ENCODE data around the gene RPL14. TPM values are rescaled to one million over a fixed set of nuclear protein-coding genes. Genes with fewer than 3 reads are reported as not detected.

Gene RPL14
- total and polyA plus RNA-seq, 8 donors = 810 to 1,907 (median 1,503) TPM

DNA sequence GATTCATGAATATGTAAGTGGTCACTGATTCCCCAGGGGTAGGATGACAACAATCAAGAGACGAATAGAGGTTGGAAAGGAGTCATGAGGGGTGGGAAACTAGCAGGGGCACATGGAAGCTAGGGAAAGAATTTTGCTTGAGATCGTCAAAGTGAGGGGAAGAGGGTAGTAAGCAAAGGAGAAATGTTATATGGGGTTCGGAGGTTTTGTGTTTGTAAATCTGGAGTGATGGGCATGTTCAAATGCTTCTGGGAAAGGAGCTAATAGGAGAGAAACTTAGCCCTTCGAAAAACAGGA lies 7.9 kb downstream of the RPL14 start:
- ATAC-seq = no peak
- no peak for FAIRE-seq

DNA sequence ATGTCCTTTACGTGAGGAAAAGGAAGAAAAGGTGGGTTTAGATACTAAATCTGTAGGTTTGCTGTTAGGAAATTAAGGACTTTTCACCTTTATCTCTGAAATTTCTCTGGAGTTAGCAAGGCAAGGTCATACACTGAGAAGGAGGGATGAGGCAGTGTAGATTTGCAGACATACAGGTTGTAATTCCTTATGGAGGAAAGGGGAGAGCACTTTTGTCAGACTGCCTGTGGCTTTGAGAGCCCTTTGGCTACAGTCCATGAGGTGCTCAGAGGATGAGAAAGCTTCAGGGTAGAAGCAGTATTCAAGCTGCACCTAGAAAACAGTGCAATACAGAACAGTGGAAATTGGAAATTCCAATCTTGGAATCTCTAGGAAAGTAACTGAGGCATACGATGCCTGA lies 8.3 kb downstream of the RPL14 start:
- TF ChIP-seq, protein P1, sequence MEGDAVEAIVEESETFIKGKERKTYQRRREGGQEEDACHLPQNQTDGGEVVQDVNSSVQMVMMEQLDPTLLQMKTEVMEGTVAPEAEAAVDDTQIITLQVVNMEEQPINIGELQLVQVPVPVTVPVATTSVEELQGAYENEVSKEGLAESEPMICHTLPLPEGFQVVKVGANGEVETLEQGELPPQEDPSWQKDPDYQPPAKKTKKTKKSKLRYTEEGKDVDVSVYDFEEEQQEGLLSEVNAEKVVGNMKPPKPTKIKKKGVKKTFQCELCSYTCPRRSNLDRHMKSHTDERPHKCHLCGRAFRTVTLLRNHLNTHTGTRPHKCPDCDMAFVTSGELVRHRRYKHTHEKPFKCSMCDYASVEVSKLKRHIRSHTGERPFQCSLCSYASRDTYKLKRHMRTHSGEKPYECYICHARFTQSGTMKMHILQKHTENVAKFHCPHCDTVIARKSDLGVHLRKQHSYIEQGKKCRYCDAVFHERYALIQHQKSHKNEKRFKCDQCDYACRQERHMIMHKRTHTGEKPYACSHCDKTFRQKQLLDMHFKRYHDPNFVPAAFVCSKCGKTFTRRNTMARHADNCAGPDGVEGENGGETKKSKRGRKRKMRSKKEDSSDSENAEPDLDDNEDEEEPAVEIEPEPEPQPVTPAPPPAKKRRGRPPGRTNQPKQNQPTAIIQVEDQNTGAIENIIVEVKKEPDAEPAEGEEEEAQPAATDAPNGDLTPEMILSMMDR (IDR thresholded peaks at IDR 0.05) = no peak
- no peak overlapping the region for H3K4me3 ChIP-seq
- H3K36me3 ChIP-seq = peaks cover 3 to 38% (median 23%) of the 10 kb centered on the region in 3 donors
- H3K27me3 ChIP-seq = no peaks in the 10 kb centered on the region
- FAIRE-seq (no peak), DNase-seq (no peak), ATAC-seq (no peak)
- no peaks in the 10 kb centered on the region for H3K9me3 ChIP-seq
- no peak overlapping the region for H3K27ac ChIP-seq
- no peaks in the 10 kb centered on the region for H3K4me1 ChIP-seq
- intact Hi-C loops (cut with DNase I) = no loop called here
- WGBS, 2 donors = 90 to 93% methylated on average over 2 of the region's 2 CpGs

More for the DNA sequence above, 7.9 kb downstream of the RPL14 start:
- Histone ChIP-seq H3K27me3 (no peaks in the 10 kb centered on the region), H3K9me3 (no peaks in the 10 kb centered on the region), H3K36me3 (peaks cover 3 to 42% (median 23%) of the 10 kb centered on the region in 3 donors), H3K27ac (no peak overlapping the region), H3K4me1 (no peaks in the 10 kb centered on the region), H3K4me3 (no peak overlapping the region)
- TF ChIP-seq, protein P1 (IDR thresholded peaks at IDR 0.05) = no peak
- no peak for DNase-seq
- WGBS, 2 donors = 85 to 86% methylated on average over 4 of the region's 4 CpGs
- intact Hi-C loops (cut with DNase I) = no loop called here

DNA sequence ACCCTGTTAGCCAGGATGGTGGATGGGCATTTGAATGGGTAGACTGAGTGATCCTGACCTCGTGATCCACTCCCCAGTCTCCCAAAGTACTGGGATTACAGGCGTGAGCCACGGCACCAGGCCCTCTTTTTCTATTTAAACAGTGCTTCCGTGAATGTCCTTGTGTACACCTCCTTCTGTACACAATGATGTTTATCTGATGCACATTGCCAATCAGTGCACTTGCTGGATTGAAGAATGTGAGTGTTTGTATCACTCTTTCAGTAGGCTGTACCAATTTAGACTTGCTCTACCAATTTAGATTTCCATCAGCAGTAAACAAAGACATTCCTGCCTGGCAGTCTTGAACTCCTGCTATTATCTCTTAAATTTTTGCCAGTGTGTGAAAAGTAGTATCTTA lies 10.9 kb downstream of the RPL14 start:
- H3K4me1 ChIP-seq = no peaks in the 10 kb centered on the region
- no peak overlapping the region for H3K27ac ChIP-seq
- TF ChIP-seq, protein P1 (IDR thresholded peaks at IDR 0.05) = no peak
- WGBS, 2 donors = 49 to 50% methylated on average over 4 of the region's 4 CpGs
- no peaks in the 10 kb centered on the region for H3K9me3 ChIP-seq
- FAIRE-seq (no peak), ATAC-seq (peak in 1 of 4 donors; percentile 45), DNase-seq (no peak)
- H3K4me3 ChIP-seq = no peak overlapping the region
- H3K27me3 ChIP-seq = no peaks in the 10 kb centered on the region
- H3K36me3 ChIP-seq = peaks cover 0 to 13% (median 12%) of the 10 kb centered on the region in 3 donors
- intact Hi-C loops (cut with DNase I) = no loop called here

DNA sequence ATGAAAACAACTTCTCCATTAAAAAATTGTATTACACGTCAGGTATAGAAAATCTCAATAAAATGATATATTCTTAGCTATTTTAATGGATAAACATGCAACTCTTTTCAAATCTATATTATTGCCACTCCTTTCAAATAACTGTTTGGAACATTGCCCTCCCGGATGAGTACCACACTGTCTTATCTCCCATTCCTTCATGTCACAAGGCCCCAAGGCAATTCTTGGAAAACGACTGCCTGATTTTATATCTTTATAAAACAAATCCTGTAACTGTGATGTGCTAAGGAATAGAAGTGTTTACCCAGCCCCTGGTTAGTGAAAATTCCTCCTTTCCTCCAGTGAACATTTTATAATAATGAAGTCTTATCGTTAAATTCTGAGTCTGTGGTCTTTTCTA lies 13.6 kb downstream of the RPL14 start:
- TF ChIP-seq, protein P1 (IDR thresholded peaks at IDR 0.05) = no peak
- WGBS, 2 donors = 75 to 78% methylated on average over 4 of the region's 4 CpGs

DNA sequence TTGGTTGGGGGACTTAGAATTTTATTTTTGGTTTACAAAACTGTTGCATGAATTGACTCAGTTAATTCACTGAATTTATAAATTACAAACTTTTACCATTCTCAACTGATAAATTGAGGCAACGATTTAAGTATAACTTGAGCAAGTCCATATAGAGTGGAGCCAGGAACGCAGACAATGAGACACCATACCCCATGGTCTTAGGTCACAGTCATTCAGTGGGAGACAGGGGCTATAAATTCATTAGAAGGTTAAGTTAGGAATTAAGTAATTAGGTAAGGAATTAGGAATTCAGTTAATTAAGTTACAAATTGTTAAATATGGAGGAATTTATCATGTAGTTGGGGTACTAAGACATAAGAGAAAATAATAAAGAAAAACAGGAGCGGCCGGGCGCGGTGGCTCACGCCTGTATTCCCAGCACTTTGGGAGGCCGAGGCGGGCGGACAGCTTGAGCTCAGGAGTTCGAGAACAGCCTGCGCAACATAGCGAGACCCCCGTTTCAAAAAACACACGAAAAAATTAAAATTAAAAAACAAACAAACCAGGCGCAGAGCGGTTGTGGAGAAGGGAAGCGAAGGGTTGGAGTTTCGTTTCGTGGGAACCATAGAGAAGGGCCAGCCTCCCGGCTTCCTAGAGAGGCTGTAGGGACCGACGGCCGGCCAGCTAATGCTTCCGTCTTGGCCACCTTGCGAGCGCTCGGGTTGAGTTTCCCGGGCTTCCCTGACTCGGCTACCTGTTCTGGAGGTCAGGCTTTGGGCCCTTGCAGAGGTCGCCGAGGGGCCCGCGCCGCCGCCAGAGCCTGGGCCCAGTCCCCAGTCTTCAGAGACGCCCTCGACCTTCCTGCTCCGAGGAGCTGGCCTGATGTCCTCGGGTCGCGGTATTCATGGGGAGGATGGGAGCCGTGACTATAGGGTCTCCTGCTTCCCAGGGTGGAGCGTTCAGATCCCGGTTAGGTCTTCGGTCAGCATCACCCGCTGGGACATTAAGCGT lies 19.6 kb downstream of the RPL14 start, which contains the start of gene ZNF619:
TSS of gene ZNF619 (plus strand) at position 645 of the 993 bp plus-strand sequence. CDS start 858 bp downstream, outside the sequence.
- DNase-seq (peak; percentile 73 to 91 (median 78)), FAIRE-seq (no peak), ATAC-seq (peak; percentile 94 to 99 (median 98))
- Histone ChIP-seq H3K9me3 (no peaks in the 10 kb centered on the region), H3K36me3 (peaks cover 0 to 3% (median 0%) of the 10 kb centered on the region in 3 donors), H3K27me3 (no peaks in the 10 kb centered on the region), H3K27ac (peak within 1 kb of the TSS in 2 of 4 donors; percentile 55 to 67), H3K4me3 (peak within 1 kb of the TSS; percentile 37 to 91 (median 70)), H3K4me1 (no peaks in the 10 kb centered on the region)
- TF ChIP-seq, protein P1 (IDR thresholded peaks at IDR 0.05) = no peak
- intact Hi-C loops (cut with DNase I) = no loop called here
- WGBS, 2 donors = 5 to 6% methylated on average over 48 of the region's 48 CpGs

More for the DNA sequence above, 13.6 kb downstream of the RPL14 start:
- DNase-seq = no peak
- intact Hi-C loops (cut with DNase I) = no loop called here
- no peak for FAIRE-seq
- no peaks in the 10 kb centered on the region for H3K9me3 ChIP-seq
- no peaks in the 10 kb centered on the region for H3K27me3 ChIP-seq
- H3K4me1 ChIP-seq = no peaks in the 10 kb centered on the region
- H3K27ac ChIP-seq = no peak overlapping the region
- no peak for ATAC-seq
- H3K36me3 ChIP-seq = no peaks in the 10 kb centered on the region
- no peak overlapping the region for H3K4me3 ChIP-seq

Measured in pancreas (tissue), 10 donors.